ENCODE measurements around the gene RIMS4.

Gene RIMS4

GRCh38 chr20:44715499-44716308 is 94.6 kb downstream of the RIMS4 start:
- DNase-seq = no peak

- peak; percentile 30 for DNase-seq
Observed at GRCh38 chr20:44714701-44715498, 95.4 kb downstream of the RIMS4 start, which contains the start of gene CCN5. Gene CCN5 (plus strand): TSS chr20:44715369. CDS start chr20:44715391, 22 bp downstream.

- no peak for DNase-seq
Observed at GRCh38 chr20:44714102-44714700, 96.1 kb downstream of the RIMS4 start.

GRCh38 chr20:44711237-44711636 is 99.1 kb downstream of the RIMS4 start:
- no peak for DNase-seq

- DNase-seq = no peak
Observed at GRCh38 chr20:44709797-44710196, 100.5 kb downstream of the RIMS4 start.

GRCh38 chr20:44709380-44709779 is 101.0 kb downstream of the RIMS4 start:
- no peak for DNase-seq

- no peak for DNase-seq
Observed at GRCh38 chr20:44707018-44707579, 103.2 kb downstream of the RIMS4 start.

- no peak for DNase-seq
Observed at GRCh38 chr20:44706301-44707017, 103.9 kb downstream of the RIMS4 start.

GRCh38 chr20:44705364-44706094 is 104.8 kb downstream of the RIMS4 start:
- no peak for DNase-seq

- no peak for DNase-seq
Observed at GRCh38 chr20:44704551-44704971, 105.8 kb downstream of the RIMS4 start.

GRCh38 chr20:44703956-44704488 is 106.3 kb downstream of the RIMS4 start:
- no peak for DNase-seq

- DNase-seq = no peak
Observed at GRCh38 chr20:44703183-44703925, 107.0 kb downstream of the RIMS4 start.

- DNase-seq = peak; percentile 40
Observed at GRCh38 chr20:44702776-44703175, 107.6 kb downstream of the RIMS4 start.

- DNase-seq = no peak
Observed at GRCh38 chr20:44701858-44702256, 108.5 kb downstream of the RIMS4 start.
